ENCODE data around the gene LIPC. TPM values are rescaled to one million over a fixed set of nuclear protein-coding genes. Genes with fewer than 3 reads are reported as not detected.

LIPC gene
- total and polyA plus RNA-seq, 12 donors: 0.22 to 1.3 (median 0.42) TPM; not detected in 1

DNA sequence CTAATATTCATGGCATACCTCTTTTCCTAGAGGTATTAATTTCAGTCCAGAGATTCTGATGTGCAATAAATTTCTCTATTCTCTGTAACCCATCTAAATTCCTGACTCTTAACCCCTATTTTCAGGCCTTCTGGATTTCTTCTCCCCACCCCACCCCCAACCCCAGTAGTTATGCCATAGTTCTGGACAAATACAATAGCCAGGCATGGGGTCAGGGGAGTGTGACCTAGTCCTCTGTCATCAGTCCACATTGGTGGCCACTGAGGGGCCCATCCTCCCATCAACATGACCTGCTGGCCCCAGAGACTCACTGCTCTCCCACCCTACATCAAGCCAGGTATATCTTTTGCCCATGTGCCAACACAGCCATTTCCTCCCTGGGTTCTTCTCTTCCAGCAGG lies 3.8 kb upstream of the LIPC start:
- H3K4me1 ChIP-seq: peaks cover 0 to 22% (median 7%) of the 10 kb centered on the region in 9 donors
- intact Hi-C loops (cut with DNase I): loop anchor here in 1 of 10 donors (5.0 kb wide), 1 partner anchor 81 kb away; no protein-coding TSS in a partner anchor
- no peaks in the 10 kb centered on the region for H3K27me3 ChIP-seq
- no peaks in the 10 kb centered on the region for H3K36me3 ChIP-seq
- TF ChIP-seq, protein P1, sequence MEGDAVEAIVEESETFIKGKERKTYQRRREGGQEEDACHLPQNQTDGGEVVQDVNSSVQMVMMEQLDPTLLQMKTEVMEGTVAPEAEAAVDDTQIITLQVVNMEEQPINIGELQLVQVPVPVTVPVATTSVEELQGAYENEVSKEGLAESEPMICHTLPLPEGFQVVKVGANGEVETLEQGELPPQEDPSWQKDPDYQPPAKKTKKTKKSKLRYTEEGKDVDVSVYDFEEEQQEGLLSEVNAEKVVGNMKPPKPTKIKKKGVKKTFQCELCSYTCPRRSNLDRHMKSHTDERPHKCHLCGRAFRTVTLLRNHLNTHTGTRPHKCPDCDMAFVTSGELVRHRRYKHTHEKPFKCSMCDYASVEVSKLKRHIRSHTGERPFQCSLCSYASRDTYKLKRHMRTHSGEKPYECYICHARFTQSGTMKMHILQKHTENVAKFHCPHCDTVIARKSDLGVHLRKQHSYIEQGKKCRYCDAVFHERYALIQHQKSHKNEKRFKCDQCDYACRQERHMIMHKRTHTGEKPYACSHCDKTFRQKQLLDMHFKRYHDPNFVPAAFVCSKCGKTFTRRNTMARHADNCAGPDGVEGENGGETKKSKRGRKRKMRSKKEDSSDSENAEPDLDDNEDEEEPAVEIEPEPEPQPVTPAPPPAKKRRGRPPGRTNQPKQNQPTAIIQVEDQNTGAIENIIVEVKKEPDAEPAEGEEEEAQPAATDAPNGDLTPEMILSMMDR (IDR thresholded peaks at IDR 0.05): no peak
- no peaks in the 10 kb centered on the region for H3K9me3 ChIP-seq
- ATAC-seq (no peak), DNase-seq (no peak)
- H3K27ac ChIP-seq: no peak overlapping the region
- no peak overlapping the region for H3K4me3 ChIP-seq

DNA sequence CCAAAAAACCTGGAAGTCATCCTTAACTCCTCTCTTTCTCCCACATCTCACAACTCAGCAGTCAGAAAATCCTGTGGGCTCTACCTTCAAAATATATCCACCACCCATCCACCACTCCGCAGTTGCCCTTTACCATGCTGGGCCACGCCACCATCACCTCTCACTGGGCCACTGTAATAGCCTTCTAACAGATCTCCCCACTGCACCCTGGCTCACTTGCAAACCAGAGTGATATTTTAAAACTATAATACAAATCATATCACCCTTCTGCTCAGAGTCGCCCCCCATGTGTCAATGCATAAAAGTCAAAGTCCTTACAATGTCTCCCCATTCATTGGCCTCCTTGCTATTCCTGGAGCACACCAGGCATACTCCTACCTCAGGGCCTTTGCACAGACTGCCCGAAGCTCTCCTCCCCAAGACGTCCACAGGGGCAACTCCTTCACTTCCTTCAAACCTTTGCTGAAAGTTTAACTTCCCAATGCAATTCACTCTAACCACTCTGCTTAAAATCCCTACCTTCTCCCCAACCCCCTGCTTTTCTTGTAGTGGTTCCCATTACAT lies 1.5 kb upstream of the LIPC start:
- no peaks in the 10 kb centered on the region for H3K9me3 ChIP-seq
- WGBS, 2 donors: 96 to 97% methylated on average over 5 of the region's 5 CpGs
- no peak overlapping the region for H3K4me3 ChIP-seq
- ATAC-seq (no peak), DNase-seq (no peak)
- H3K36me3 ChIP-seq: no peaks in the 10 kb centered on the region
- H3K4me1 ChIP-seq: peaks cover 0 to 27% (median 12%) of the 10 kb centered on the region in 9 donors
- TF ChIP-seq, protein P1 (IDR thresholded peaks at IDR 0.05): no peak
- intact Hi-C loops (cut with DNase I): loop anchor here in 4 of 10 donors (10.0 kb wide), 3 partner anchors 156 to 324 kb away; partner anchors contain the start of gene ADAM10 (in 2 of the 4)
- H3K27me3 ChIP-seq: no peaks in the 10 kb centered on the region
- H3K27ac ChIP-seq: no peak overlapping the region

DNA sequence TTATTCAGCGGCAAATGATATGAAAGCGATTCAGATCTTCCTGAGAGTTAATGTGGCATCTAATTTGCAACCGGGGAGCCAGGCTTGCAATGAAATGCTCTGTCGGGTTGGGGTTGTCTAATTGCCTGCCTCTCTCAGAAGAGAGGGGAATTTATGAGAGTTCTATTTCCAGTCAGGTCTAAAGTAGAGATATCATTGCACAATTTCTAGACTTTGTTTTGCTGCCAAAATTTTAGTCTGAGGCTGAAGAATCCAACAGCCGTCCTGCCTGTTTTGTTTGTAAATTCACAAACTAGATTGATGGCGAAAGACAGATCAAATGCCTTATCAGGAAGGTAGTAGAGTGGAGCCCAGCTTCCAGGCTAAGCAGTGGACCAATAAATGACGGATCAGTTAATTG lies 610 bp downstream of the LIPC start:
- H3K36me3 ChIP-seq: no peaks in the 10 kb centered on the region
- 65 to 74% methylated on average over 7 of the region's 7 CpGs for WGBS, 2 donors
- intact Hi-C loops (cut with DNase I): loop anchor here in 4 of 10 donors (10.0 kb wide), 3 partner anchors 158 to 322 kb away; partner anchors contain the start of gene ADAM10 (in 2 of the 4)
- H3K27ac ChIP-seq: no peak overlapping the region
- no peaks in the 10 kb centered on the region for H3K9me3 ChIP-seq
- TF ChIP-seq, protein P1 (IDR thresholded peaks at IDR 0.05): no peak
- no peak for DNase-seq
- peaks cover 0 to 18% (median 8%) of the 10 kb centered on the region in 9 donors for H3K4me1 ChIP-seq
- no peak overlapping the region for H3K4me3 ChIP-seq
- H3K27me3 ChIP-seq: no peaks in the 10 kb centered on the region
- peak in 1 of 8 donors; percentile 23 for ATAC-seq

DNA sequence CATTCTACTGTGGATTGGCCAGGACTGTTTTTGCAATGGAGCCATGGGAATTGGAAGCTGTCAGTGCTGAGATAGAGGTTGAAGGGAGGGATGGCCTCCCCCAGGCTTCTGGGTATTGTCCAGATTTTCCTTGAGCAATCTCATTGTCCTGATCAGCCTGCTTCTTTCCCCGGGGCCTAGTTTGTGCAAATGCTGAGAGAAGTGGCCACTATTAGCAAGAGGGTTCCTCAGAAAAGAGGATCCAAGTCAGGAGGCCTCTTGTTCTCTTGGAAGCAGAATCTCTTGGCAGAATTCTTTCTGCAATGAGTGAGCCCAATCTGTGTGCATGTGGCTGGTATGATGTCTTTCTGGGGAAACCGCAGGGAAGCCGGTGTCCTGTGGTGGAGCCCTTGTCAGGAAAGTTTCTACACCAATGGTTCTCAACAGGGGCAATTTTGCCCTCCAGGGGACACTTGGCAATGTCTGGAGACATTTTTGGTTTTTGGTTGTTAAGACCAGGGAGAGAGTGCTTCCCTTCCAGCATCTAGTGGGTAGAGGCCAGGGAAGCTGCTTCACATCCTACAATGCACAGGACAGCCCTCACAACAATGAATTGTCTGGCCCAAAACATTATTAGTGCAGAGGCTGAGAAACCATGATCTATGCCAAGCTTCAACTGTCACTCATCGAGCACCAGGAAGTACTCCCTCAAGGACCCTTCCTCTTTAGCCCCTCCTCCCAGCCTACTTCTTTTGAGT lies 2.0 kb downstream of the LIPC start:
- ATAC-seq (peak in 1 of 8 donors; percentile 50), DNase-seq (no peak)
- no peaks in the 10 kb centered on the region for H3K36me3 ChIP-seq
- H3K27me3 ChIP-seq: no peaks in the 10 kb centered on the region
- H3K27ac ChIP-seq: no peak overlapping the region
- peaks cover 0 to 22% (median 12%) of the 10 kb centered on the region in 9 donors for H3K4me1 ChIP-seq
- WGBS, 2 donors: 59 to 66% methylated on average over 4 of the region's 4 CpGs
- no peaks in the 10 kb centered on the region for H3K9me3 ChIP-seq
- no peak overlapping the region for H3K4me3 ChIP-seq
- intact Hi-C loops (cut with DNase I): loop anchor here in 4 of 10 donors (10.0 kb wide), 3 partner anchors 159 to 321 kb away; partner anchors contain the start of gene ADAM10 (in 2 of the 4)
- TF ChIP-seq, protein P1 (IDR thresholded peaks at IDR 0.05): no peak

All from heart right ventricle (tissue), 16 donors.